Gastroesophageal sphincter (tissue), 4 donors: Measurements from ENCODE around the gene CCDC33. TPM values are rescaled to one million over a fixed set of nuclear protein-coding genes. Genes with fewer than 3 reads are reported as not detected.

Experiments
- ATAC-seq: fragments of 150-250 bp; one replicate; pipeline ENCODE4 v1.9.1; 2016; ENCODE audit warnings: mild to moderate bottlenecking, moderate library complexity
- H3K27ac ChIP-seq, 4 donors: fragments of 200-600 bp; sonication (generic) in 3 of 4; 1 replicate in 3 of 4; 2 replicates in 1 of 4; pipeline ENCODE4 v1.5.1; 2016 to 2019
- H3K27me3 ChIP-seq: fragments of 200-600 bp; sonication (generic); one replicate; pipeline ENCODE4 v1.5.1; 2019
- H3K36me3 ChIP-seq, 2 donors: fragments of 200-600 bp; sonication (generic); one replicate each; pipeline ENCODE4 v1.5.1; 2019; ENCODE audit warnings: control low read depth in 1 of 2
- H3K4me1 ChIP-seq, 3 donors: fragments of 200-600 bp; sonication (generic); 1 replicate in 2 of 3; 2 replicates in 1 of 3; pipeline ENCODE4 v1.5.1; 2016 to 2019; ENCODE audit warnings: control low read depth in 2 of 3
- H3K4me3 ChIP-seq, 2 donors: fragments of 200-600 bp; sonication (generic); one replicate each; pipeline ENCODE4 v1.5.1; 2019; ENCODE audit warnings: mild to moderate bottlenecking in 1 of 2, moderate library complexity in 1 of 2
- H3K9me3 ChIP-seq, 3 donors: fragments of 200-600 bp; sonication (generic); one replicate each; pipeline ENCODE4 v1.5.1; 2017 to 2019; ENCODE audit warnings: control low read depth in 2 of 3
- CTCF ChIP-seq, 4 experiments: fragments of 200-600 bp in 2 of 4; fragments of 450-650 bp in 2 of 4; sonication (generic) in 1 of 4; IDR thresholded peaks; one replicate each; pipeline ENCODE4 v1.5.1; 2017 to 2019; ENCODE audit warnings: antibody characterized with exemption in 4 of 4, mild to moderate bottlenecking in 2 of 4, moderate library complexity in 2 of 4
- EP300 ChIP-seq: sonication (generic); formaldehyde crosslinking; IDR thresholded peaks from one replicate; pipeline ENCODE4 v1.6.1; 2017; ENCODE audit warnings: antibody characterized with exemption, mild to moderate bottlenecking
- POLR2A ChIP-seq, 2 donors: fragments of 450-650 bp; IDR thresholded peaks; one replicate each; pipeline ENCODE4 v1.6.1; 2017; ENCODE audit warnings: antibody characterized with exemption in 2 of 2, mild to moderate bottlenecking in 2 of 2, moderate library complexity in 1 of 2
- POLR2AphosphoS5 ChIP-seq: sonication (generic); formaldehyde crosslinking; IDR thresholded peaks from one replicate; pipeline ENCODE4 v1.6.1; 2017; ENCODE audit warnings: antibody characterized with exemption
- WGBS, 2 donors: methylation state at CpG; one replicate each; pipeline ENCODE4 v1.1.5; 2018; ENCODE audit warnings: low coverage in 1 of 2; 5-methylcytosine and 5-hydroxymethylcytosine counted together
- total RNA-seq, 4 donors: library from RNA; depleted of rRNA; stranded (reverse); fragments of >200 nt; gene quantifications; one replicate each; pipeline ENCODE4 v1.1.0, GENCODE V29; 2016

Gene CCDC33
- total RNA-seq, 4 donors from 2014 or later, result not detected

DNA sequence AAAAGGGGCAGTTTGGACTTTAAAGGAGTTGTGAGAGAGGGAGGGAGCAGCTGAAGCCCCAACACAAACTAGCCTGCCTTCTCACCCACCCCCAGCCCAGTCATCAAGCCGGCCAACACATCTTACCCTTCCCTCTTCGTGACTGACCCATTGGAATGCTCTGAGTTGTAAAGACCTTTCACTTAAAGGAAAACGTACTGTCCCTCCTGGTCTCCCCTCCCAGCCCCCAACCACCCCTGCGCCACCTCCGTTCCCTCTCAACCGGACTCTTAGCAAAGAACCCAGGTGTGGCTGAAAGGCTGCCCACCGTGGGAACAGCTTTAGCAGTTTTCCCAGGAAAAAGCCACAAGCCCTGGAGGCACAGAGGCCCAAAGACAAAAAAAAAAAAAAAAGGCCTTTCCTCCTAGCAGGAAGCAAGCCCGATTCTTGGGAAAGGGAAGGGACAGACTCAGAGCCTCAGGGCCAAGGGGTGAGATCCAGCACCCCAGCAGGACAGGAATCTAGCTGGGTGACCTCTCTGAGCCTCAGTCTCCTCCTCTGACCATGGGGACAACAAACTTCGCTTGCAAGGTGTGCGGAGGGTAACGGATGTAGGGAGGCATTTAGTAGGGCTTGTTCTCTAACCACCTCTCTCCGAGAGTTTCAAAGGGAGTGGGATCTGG is 128.9 kb downstream of the CCDC33 start:
- H3K27ac ChIP-seq, result peak overlapping the region in 3 of 4 donors; percentile 65 to 83 (median 66)
- H3K4me3 ChIP-seq, result peak overlapping the region in 1 of 2 donors; percentile 66

DNA sequence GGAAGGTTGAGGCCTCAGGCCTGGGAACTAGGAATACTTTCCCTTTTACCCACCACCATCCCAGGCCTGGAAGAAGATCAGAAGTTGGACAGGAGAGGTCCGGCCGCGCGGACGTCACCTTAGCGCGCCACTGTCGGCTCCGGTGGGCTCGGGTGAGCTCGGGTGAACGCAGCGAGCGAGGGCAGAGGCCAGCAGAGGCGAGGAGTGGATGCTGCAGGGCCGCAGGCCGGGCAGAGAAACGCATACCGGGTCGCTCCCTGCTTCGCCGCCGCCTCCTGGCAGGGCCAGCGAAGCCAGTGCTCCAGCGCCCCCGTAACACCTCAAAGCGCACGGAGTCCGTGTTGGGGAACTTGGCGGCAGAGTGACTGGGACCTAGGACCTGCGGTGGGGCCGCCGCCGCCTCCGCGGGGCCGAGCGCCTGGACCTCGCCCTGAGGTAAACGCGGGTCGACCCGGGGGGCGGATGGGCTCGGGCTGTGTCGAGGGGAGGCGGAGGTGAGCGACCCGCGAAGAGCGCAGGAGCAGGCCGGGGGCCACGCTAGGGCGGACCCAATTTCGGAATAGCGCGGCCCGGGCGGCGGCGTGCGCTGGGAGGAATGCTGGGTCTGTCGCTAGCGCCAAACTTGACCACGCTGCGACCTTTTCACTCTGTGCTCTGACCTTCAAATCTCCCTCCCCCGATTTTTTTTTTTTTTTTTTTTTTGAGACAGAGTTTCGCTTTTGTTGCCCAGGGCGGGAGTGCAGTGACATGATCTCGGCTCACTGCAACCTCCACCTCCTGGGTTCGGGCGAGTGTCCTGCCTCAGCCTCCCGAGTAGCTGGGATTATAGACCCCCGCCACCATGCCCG is 129.7 kb downstream of the CCDC33 start:
- TF ChIP-seq POLR2AphosphoS5, result no peak
- TF ChIP-seq CTCF (IDR thresholded peaks at IDR 0.05), result peak in 1 of 4 experiments; percentile 13
- no peak for TF ChIP-seq POLR2A (IDR thresholded peaks at IDR 0.05)
- Histone ChIP-seq H3K4me3 (peak overlapping the region; percentile 32 to 66), H3K36me3 (no peaks in the 10 kb centered on the region), H3K27ac (peak overlapping the region in 3 of 4 donors; percentile 65 to 83 (median 66)), H3K9me3 (no peaks in the 10 kb centered on the region), H3K27me3 (peaks cover 32% of the 10 kb centered on the region), H3K4me1 (peaks cover 0 to 16% (median 4%) of the 10 kb centered on the region in 3 donors)
- ATAC-seq, result peak; percentile 87
- 0 to 8% methylated on average over 1 to 27 of the region's 75 CpGs for WGBS, 2 donors

More for the DNA sequence above, 128.9 kb downstream of the CCDC33 start:
- 81 to 90% methylated on average over 3 to 5 of the region's 12 CpGs for WGBS, 2 donors
- TF ChIP-seq CTCF (IDR thresholded peaks at IDR 0.05) (no peak), POLR2A (IDR thresholded peaks at IDR 0.05) (no peak), POLR2AphosphoS5 (no peak), EP300 (no peak)
- H3K36me3 ChIP-seq, result no peaks in the 10 kb centered on the region
- H3K9me3 ChIP-seq, result no peaks in the 10 kb centered on the region
- H3K4me1 ChIP-seq, result peaks cover 0 to 16% (median 4%) of the 10 kb centered on the region in 3 donors
- ATAC-seq, result peak; percentile 24
- H3K27me3 ChIP-seq, result peaks cover 32% of the 10 kb centered on the region

DNA sequence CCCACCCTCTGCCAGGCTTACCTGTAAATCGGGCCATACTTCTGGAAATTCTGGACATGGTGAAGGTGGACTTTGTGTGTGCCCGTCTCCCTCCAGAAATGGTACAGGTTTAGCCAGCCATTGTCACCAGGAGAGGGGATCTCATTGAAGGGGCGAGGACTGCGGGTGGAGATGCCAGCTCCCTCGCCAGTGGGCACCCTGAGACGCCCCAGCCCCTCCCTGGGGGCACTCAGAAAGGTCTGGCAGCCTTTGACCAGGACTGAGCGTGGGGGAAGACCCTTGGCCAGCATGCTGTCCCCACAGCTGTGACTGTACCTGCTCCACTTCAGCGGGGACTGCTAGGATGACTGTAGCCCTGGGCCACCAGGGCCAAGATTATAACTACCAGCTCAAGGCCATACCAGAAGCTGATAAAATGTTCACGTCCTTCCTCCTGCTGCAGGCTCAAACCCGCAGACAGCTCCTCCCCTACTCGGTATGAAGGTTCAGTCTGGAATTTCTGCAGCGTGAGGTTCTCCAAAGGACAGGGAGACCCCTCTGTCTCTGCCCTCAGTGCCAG is 131.2 kb downstream of the CCDC33 start, which contains the start of gene CYP11A1:
Gene CYP11A1, minus strand, starts transcription at position 351 of the 559 bp plus-strand sequence. Its CDS starts 61 bp downstream, at position 290.
- H3K27ac ChIP-seq, result no peak within 1 kb of the TSS
- no peaks in the 10 kb centered on the region for H3K36me3 ChIP-seq
- H3K9me3 ChIP-seq, result no peaks in the 10 kb centered on the region
- ATAC-seq, result no peak
- peaks cover 42% of the 10 kb centered on the region for H3K27me3 ChIP-seq
- WGBS, 2 donors, result 91% methylated on average over 7 of the region's 12 CpGs; no CpG with 5 or more reads in 1 of the 2 donors
- TF ChIP-seq POLR2A (IDR thresholded peaks at IDR 0.05) (no peak), POLR2AphosphoS5 (no peak), CTCF (IDR thresholded peaks at IDR 0.05) (no peak), EP300 (no peak)
- H3K4me1 ChIP-seq, result peaks cover 0 to 16% (median 4%) of the 10 kb centered on the region in 3 donors
- H3K4me3 ChIP-seq, result peak within 1 kb of the TSS in 1 of 2 donors; percentile 66

- Histone ChIP-seq H3K4me3 (no peak overlapping the region), H3K9me3 (no peaks in the 10 kb centered on the region), H3K4me1 (peaks cover 0 to 16% (median 4%) of the 10 kb centered on the region in 3 donors), H3K36me3 (no peaks in the 10 kb centered on the region), H3K27ac (no peak overlapping the region), H3K27me3 (peaks cover 46% of the 10 kb centered on the region)
- ATAC-seq, result no peak
- 89% methylated on average over 3 of the region's 3 CpGs; no CpG with 5 or more reads in 1 of the 2 donors for WGBS, 2 donors
- TF ChIP-seq POLR2A (IDR thresholded peaks at IDR 0.05) (no peak), EP300 (no peak), CTCF (IDR thresholded peaks at IDR 0.05) (no peak), POLR2AphosphoS5 (no peak)
These were observed 132.0 kb downstream of the CCDC33 start for GRCh38 chr15:74368121-74368520.
